ENCODE results near the gene OR5T2. TPM values are rescaled to one million over a fixed set of nuclear protein-coding genes. Genes with fewer than 3 reads are reported as not detected.

Gene OR5T2
- total and polyA plus RNA-seq, 4 donors, result not detected

GRCh38 chr11:56214537-56214936 is 19.5 kb downstream of the OR5T2 start:
- Histone ChIP-seq H3K27me3 (ENCODE audit: control insufficient read depth in 4 of 4, insufficient read depth in 4 of 4, low read length in 3 of 4) (no peaks in the 10 kb centered on the region), H3K4me1 (ENCODE audit: control insufficient read depth in 4 of 4, insufficient read depth in 4 of 4, low read length in 3 of 4) (no peaks in the 10 kb centered on the region), H3K27ac (ENCODE audit: low read depth in 1 of 2, low read length in 2 of 2) (no peak overlapping the region), H3K36me3 (ENCODE audit: control insufficient read depth in 4 of 4, insufficient read depth in 3 of 4, low read depth in 1 of 4, low read length in 3 of 4) (no peaks in the 10 kb centered on the region), H3K9me3 (ENCODE audit: control insufficient read depth in 4 of 4, low read length in 3 of 4) (peaks cover 0 to 2% (median 0%) of the 10 kb centered on the region in 4 donors), H3K4me3 (ENCODE audit: low read depth in 1 of 3, low read length in 3 of 3) (no peak overlapping the region), H3K9ac (ENCODE audit: low read depth in 1 of 2, low read length in 2 of 2) (no peak overlapping the region)
- TF ChIP-seq SP1 (IDR thresholded peaks at IDR 0.05) (no peak), HNF4A (conservative IDR thresholded peaks at IDR 0.05) (no peak), RAD21 (IDR thresholded peaks at IDR 0.05) (no peak), EGR1 (IDR thresholded peaks at IDR 0.05; ENCODE audit: low read depth in 2 of 2) (no peak), ATF3 (IDR thresholded peaks at IDR 0.05) (no peak), FOXA2 (IDR thresholded peaks at IDR 0.05) (no peak), YY1 (IDR thresholded peaks at IDR 0.05) (no peak), ZBTB33 (IDR thresholded peaks at IDR 0.05) (no peak), JUND (IDR thresholded peaks at IDR 0.05) (no peak), REST (IDR thresholded peaks at IDR 0.05) (no peak), TAF1 (conservative IDR thresholded peaks at IDR 0.05) (no peak), RXRA (IDR thresholded peaks at IDR 0.05) (no peak), GABPA (IDR thresholded peaks at IDR 0.05 in 1 of 2, conservative IDR thresholded peaks at IDR 0.05 in 1 of 2) (no peak), MAX (IDR thresholded peaks at IDR 0.05) (no peak), HNF4G (IDR thresholded peaks at IDR 0.05) (no peak), CTCF (IDR thresholded peaks at IDR 0.05; ENCODE audit: low read depth, low read length, missing input control) (no peak), NR2F2 (IDR thresholded peaks at IDR 0.05) (no peak), FOXA1 (IDR thresholded peaks at IDR 0.05) (no peak)
- 57% methylated on average over 2 of the region's 2 CpGs for WGBS
- DNase-seq (ENCODE audit: low spot score), result no peak

Data from liver (tissue), 9 donors.